Bone marrow (tissue), 2 donors: ENCODE measurements around the gene TIAM2.
A peak's percentile ranks its signal among the peaks of the same experiment; 100 is the strongest.

Experiments
- DNase-seq, 2 donors: peaks; one replicate each; lab custom pipeline; 2025; lab: John Stamatoyannopoulos, UW

TIAM2 gene

GRCh38 chr6:155129744-155130143, 134.6 kb downstream of the TIAM2 start:
- no peak for DNase-seq

GRCh38 chr6:155130161-155130853, 135.2 kb downstream of the TIAM2 start:
- no peak for DNase-seq

- no peak for DNase-seq
These were observed 137.5 kb downstream of the TIAM2 start for GRCh38 chr6:155132617-155133016.

- no peak for DNase-seq
These were observed 145.9 kb downstream of the TIAM2 start for GRCh38 chr6:155141002-155141401.

GRCh38 chr6:155141512-155141911, 146.4 kb downstream of the TIAM2 start:
- no peak for DNase-seq

GRCh38 chr6:155142168-155143028, 147.3 kb downstream of the TIAM2 start:
- no peak for DNase-seq

- DNase-seq, result peak in 1 of 2 donors; percentile 27
These were observed 148.0 kb downstream of the TIAM2 start for GRCh38 chr6:155143029-155143577.

- DNase-seq, result no peak
These were observed 148.5 kb downstream of the TIAM2 start for GRCh38 chr6:155143578-155144106.

- no peak for DNase-seq
These were observed 151.1 kb downstream of the TIAM2 start for GRCh38 chr6:155146205-155146604.

- no peak for DNase-seq
These were observed 153.0 kb downstream of the TIAM2 start for GRCh38 chr6:155147958-155148663.

GRCh38 chr6:155150967-155151671, 156.0 kb downstream of the TIAM2 start:
- no peak for DNase-seq

GRCh38 chr6:155152211-155153076, 157.3 kb downstream of the TIAM2 start:
- no peak for DNase-seq

GRCh38 chr6:155154158-155154830, 159.2 kb downstream of the TIAM2 start:
- DNase-seq, result no peak

GRCh38 chr6:155155787-155156447, 160.8 kb downstream of the TIAM2 start:
- DNase-seq, result no peak

GRCh38 chr6:155157101-155157500, 162.0 kb downstream of the TIAM2 start:
- no peak for DNase-seq

- DNase-seq, result no peak
These were observed 163.1 kb downstream of the TIAM2 start for GRCh38 chr6:155158030-155158843.

GRCh38 chr6:155162682-155163081, 167.6 kb downstream of the TIAM2 start:
- DNase-seq, result no peak

GRCh38 chr6:155163601-155164000, 168.5 kb downstream of the TIAM2 start:
- DNase-seq, result no peak
